PFSK-1 (cell line): ENCODE measurements around the gene SNAP29. TPM values are rescaled to one million over a fixed set of nuclear protein-coding genes. Genes with fewer than 3 reads are reported as not detected.
A peak's percentile ranks its signal among the peaks of the same experiment; 100 is the strongest.

Experiments used
- FOXP2 ChIP-seq: optimal IDR thresholded peaks from 2 replicates; pipeline ENCODE3; 2011; ENCODE audit warnings: borderline replicate concordance, control low read depth, inconsistent platforms; ENCODE audit not compliant: insufficient read depth; ENCODE audit errors: extremely low read length, extremely low read depth
- POLR2AphosphoS5 ChIP-seq: IDR thresholded peaks from 2 replicates; pipeline ENCODE4 v1.6.1; 2012; ENCODE audit warnings: low read depth, mild to moderate bottlenecking, control low read depth, low read length, moderate library complexity
- REST ChIP-seq, 2 experiments: IDR thresholded peaks; 2 replicates each; pipeline versions ENCODE4 v1.6.1 to v1.8.0; 2011 to 2012; ENCODE audit warnings: low read depth in 2 of 2, low read length in 2 of 2, control low read depth in 1 of 2, inconsistent platforms in 1 of 2, mild to moderate bottlenecking in 1 of 2, moderate library complexity in 1 of 2; ENCODE audit not compliant: insufficient read depth in 1 of 2
- SIN3A ChIP-seq: IDR thresholded peaks from 2 replicates; pipeline ENCODE4 v1.6.1; 2012; ENCODE audit warnings: mild to moderate bottlenecking, low read length, moderate library complexity, borderline replicate concordance; ENCODE audit not compliant: insufficient read depth
- TAF1 ChIP-seq: IDR thresholded peaks from 2 replicates; pipeline ENCODE4 v1.6.1; 2012; ENCODE audit warnings: low read length, control low read depth, borderline replicate concordance; ENCODE audit not compliant: insufficient read depth
- polyA plus RNA-seq: library from polyadenylated mRNA; unstranded; fragments of >200 nt; gene quantifications from one replicate; pipeline ENCODE4 v1.2.1, GENCODE V29; 2012; ENCODE audit warnings: low read depth, missing spikeins; ENCODE audit not compliant: insufficient read length

SNAP29 gene
- 42.8 TPM for polyA plus RNA-seq

- TF ChIP-seq POLR2AphosphoS5 (peak; percentile 57), FOXP2 (peak; percentile 98), SIN3A (0 out of 2 replicates have a peak, but pooled peaks have one; percentile 43), REST (IDR thresholded peaks at IDR 0.05; ENCODE audit: insufficient read depth in 1 of 2, low read depth in 2 of 2, low read length in 2 of 2) (no peak)
These were observed at the start of gene SNAP29, which contains the start of gene PI4KA for GRCh38 chr22:20858615-20859416. Gene SNAP29, plus strand, starts transcription at chr22:20859007. Its CDS starts 104 bp downstream, at chr22:20859111. Gene PI4KA, minus strand, starts transcription at chr22:20858811. Its CDS starts 86 bp downstream, at chr22:20858725.

GRCh38 chr22:20809538-20810185 is 49.1 kb upstream of the SNAP29 start:
- TF ChIP-seq TAF1 (no peak), POLR2AphosphoS5 (no peak), REST (IDR thresholded peaks at IDR 0.05; ENCODE audit: insufficient read depth in 1 of 2, low read depth in 2 of 2, low read length in 2 of 2) (no peak), FOXP2 (no peak), SIN3A (no peak)

- TF ChIP-seq TAF1 (no peak), SIN3A (no peak), POLR2AphosphoS5 (no peak), FOXP2 (no peak), REST (IDR thresholded peaks at IDR 0.05; ENCODE audit: insufficient read depth in 1 of 2, low read depth in 2 of 2, low read length in 2 of 2) (no peak)
These were observed 48.2 kb upstream of the SNAP29 start for GRCh38 chr22:20810645-20811044.

- no peak for TF ChIP-seq POLR2AphosphoS5
- no peak for TF ChIP-seq SIN3A
- TF ChIP-seq FOXP2 = no peak
- no peak for TF ChIP-seq REST (IDR thresholded peaks at IDR 0.05; ENCODE audit: insufficient read depth in 1 of 2, low read depth in 2 of 2, low read length in 2 of 2)
- no peak for TF ChIP-seq TAF1
These were observed 47.6 kb upstream of the SNAP29 start for GRCh38 chr22:20811171-20811570.
